HG03469 (cell line): ENCODE results near the gene MTHFD1L.
"Not testable (repeated sequence)": the region's sequence is repeated elsewhere in the genome, so short reads cannot be mapped to it uniquely, and the experiment has no call there.

ENCODE experiments used
- ATAC-seq: cut with Tn5 transposase; IDR thresholded peaks from one replicate; pipeline ENCODE4 v1.9.1; 2021; ENCODE audit warnings: mild to moderate bottlenecking, moderate library complexity, moderate number of reproducible peaks; ENCODE audit not compliant: unreplicated experiment

The MTHFD1L gene

GRCh38 chr6:151089978-151090377 lies 224.5 kb downstream of the MTHFD1L start:
- no peak for ATAC-seq

GRCh38 chr6:151091571-151091970 lies 226.1 kb downstream of the MTHFD1L start:
- no peak for ATAC-seq

GRCh38 chr6:151092591-151092990 lies 227.1 kb downstream of the MTHFD1L start:
- ATAC-seq = no peak

- no peak for ATAC-seq
These were observed 228.2 kb downstream of the MTHFD1L start for GRCh38 chr6:151093706-151094105.

- ATAC-seq = no peak
These were observed 230.2 kb downstream of the MTHFD1L start for GRCh38 chr6:151095538-151096254.

GRCh38 chr6:151096255-151096612 lies 230.7 kb downstream of the MTHFD1L start:
- ATAC-seq = no peak

- ATAC-seq = no peak
These were observed 231.4 kb downstream of the MTHFD1L start for GRCh38 chr6:151096691-151097606.

GRCh38 chr6:151098166-151098565 lies 232.7 kb downstream of the MTHFD1L start:
- no peak for ATAC-seq

- no peak for ATAC-seq
These were observed 234.8 kb downstream of the MTHFD1L start for GRCh38 chr6:151100326-151100725.

GRCh38 chr6:151101161-151101815 lies 235.8 kb downstream of the MTHFD1L start:
- no peak for ATAC-seq

GRCh38 chr6:151101816-151102694 lies 236.6 kb downstream of the MTHFD1L start:
- no peak for ATAC-seq

- no peak for ATAC-seq
These were observed 237.8 kb downstream of the MTHFD1L start for GRCh38 chr6:151103266-151103665.

GRCh38 chr6:151107897-151108427 lies 242.5 kb downstream of the MTHFD1L start:
- no peak for ATAC-seq

GRCh38 chr6:151108548-151108947 lies 243.0 kb downstream of the MTHFD1L start:
- no peak for ATAC-seq

- ATAC-seq = no peak
These were observed 243.9 kb downstream of the MTHFD1L start for GRCh38 chr6:151109361-151109760.

GRCh38 chr6:151109869-151110575 lies 244.5 kb downstream of the MTHFD1L start:
- ATAC-seq = no peak

- no peak for ATAC-seq
These were observed 245.0 kb downstream of the MTHFD1L start for GRCh38 chr6:151110576-151110905.

GRCh38 chr6:151111670-151112069 lies 246.2 kb downstream of the MTHFD1L start:
- no peak for ATAC-seq

GRCh38 chr6:151112130-151112529 lies 246.6 kb downstream of the MTHFD1L start:
- no peak for ATAC-seq

GRCh38 chr6:151112884-151113283 lies 247.4 kb downstream of the MTHFD1L start:
- ATAC-seq = not testable (repeated sequence)
